Activated CD8-positive, alpha-beta memory T cell treated with anti-CD3 and anti-CD28 coated beads, Interleukin-2, amount 50 U/mL, for 4 hours (primary cell): Measurements from ENCODE around the gene LBX2.

ENCODE experiments used
- DNase-seq: peaks from one replicate; pipeline ENCODE4 v3.0.0-alpha.2; 2020

LBX2 gene

DNA sequence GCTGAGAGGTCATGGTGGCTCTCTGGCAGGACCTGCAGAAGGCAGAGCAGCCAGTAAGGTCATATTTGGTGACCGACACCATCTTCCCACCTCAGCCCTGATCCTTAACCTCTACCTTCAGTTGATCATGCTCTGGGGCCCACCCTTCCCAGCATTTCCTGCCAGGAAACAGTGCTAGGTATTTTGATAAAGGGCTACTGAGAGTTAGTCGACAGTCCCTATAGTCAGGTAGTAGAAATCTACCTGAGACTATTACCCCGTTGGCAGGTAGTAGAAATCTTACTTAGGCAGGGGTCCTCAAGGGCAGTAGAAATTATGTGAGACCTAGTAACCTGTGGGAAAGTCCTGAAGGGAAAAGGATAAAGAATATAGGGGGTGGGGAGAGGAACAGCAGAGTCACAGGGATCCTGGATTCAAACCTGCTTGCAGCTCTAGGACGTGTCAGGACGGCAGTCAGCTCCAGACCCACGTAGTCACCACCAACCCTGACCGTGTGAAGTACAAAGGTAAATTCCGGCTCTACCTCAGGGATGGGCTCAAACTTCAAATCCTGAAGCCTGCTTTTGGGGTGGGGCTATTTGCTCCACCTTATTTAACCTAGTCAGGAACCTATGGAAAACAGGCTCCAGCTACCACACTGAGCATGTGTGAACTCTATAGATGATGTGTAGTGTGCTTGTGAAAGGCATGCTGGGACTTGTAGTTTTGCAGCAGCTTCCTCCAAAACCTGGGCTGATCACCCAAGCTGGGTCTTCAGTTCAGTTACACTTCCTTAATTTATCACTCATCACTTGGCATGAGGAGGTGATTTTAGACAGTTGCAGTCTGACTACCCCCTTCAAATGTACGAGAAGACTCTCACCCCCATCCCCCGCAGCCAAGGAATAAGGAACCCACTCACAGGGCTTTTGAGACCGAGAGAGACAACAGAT is 26.6 kb upstream of the LBX2 start, which contains the start of gene DQX1:
Gene DQX1, minus strand, starts transcription at position 515 of the 932 bp plus-strand sequence. Its CDS starts 502 bp downstream, at position 13.
- no peak for DNase-seq

DNA sequence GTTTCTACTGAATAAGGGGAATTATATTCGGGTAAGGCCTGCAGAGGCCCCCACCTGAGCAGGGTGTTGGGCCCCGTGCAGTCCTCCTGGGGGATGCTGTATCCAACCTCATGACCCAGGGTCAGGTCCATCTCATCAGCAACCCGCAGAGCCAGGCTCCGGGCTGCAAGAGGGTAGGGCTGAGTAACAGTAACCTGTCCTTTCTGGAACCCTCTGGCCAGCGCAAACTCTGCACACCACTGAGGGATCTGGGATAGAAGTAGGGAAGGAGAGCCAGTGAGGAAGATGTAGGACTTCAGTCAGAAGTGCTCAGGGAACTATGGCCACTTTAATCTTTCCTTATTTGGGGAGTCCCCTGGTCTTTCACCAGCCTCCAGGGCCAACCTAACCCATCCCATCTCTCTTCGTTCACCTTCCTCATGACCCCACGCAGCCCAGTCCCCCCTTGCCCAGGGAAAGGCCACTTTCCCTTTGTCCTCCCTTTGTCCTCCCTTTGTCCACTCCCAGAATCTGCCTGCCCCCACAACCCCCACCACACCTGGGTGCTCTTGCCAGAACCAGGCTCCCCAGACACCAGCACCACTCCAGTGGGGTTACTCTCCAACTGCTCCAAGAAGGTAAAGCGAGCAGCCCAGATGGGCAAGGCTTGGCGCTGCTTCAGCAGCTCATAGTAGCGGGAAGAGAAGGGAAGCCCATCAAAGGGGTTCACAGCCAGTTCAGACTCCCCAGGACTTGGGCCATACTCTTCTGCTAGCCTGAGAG is 25.7 kb upstream of the LBX2 start:
- no peak for DNase-seq

DNA sequence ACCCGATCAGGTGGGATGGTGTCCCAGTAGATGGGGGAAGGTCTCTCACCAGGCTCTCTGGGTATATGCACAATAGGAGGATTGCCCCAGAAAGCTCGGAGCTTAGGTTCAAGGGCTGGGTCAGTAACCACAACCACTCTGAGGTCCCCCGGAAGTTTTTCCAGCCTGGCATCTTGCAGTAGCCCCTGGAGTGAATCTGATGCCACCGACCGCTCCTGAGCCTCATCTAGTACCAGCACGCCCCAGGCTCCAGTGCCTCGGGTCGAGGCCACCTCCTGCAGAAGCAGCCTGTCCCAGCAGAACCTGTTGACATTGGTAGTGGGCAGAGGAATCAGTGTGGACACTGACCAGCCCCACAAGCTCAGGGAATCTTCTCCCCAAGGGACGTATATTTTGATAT is 24.6 kb upstream of the LBX2 start:
- no peak for DNase-seq

DNA sequence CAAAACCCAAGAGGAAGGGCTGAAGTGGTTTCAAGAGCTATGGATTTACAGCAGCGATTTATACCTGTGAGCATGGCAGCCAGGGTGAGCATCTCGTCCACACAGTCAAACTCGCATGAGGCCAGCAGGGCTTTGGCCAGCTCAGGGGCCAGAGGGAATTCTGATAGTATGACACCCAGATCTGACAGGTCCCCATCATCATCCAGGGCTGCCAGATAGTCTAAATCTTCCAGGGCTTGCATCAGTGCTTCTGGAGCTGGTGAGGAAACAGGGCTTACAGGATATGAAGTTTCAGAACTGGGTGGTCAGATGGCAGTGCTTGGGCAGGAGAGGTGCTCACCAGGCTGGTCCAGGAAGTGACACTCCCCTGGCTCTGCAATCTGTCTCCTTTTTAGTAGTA is 23.1 kb upstream of the LBX2 start:
- no peak for DNase-seq

DNA sequence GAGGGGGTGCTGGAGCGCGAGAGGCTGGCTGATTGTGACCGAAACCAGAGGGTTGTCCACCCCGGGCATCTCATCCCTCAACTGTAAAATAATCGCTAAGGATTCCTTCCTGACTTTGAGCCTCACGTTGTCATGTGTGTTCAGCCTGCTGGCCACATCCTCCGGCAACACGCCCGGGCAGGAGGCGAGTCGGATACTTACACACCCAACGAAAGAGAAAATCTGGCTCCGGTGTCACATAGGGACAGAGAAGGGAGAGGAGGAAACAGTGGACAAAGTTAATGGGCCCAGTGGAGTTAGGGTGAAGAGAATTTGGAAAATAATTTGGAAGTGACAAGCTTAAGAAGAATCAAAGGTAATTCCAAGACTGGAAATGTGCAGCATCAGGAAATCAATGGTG is 17.2 kb upstream of the LBX2 start:
- DNase-seq = no peak

DNA sequence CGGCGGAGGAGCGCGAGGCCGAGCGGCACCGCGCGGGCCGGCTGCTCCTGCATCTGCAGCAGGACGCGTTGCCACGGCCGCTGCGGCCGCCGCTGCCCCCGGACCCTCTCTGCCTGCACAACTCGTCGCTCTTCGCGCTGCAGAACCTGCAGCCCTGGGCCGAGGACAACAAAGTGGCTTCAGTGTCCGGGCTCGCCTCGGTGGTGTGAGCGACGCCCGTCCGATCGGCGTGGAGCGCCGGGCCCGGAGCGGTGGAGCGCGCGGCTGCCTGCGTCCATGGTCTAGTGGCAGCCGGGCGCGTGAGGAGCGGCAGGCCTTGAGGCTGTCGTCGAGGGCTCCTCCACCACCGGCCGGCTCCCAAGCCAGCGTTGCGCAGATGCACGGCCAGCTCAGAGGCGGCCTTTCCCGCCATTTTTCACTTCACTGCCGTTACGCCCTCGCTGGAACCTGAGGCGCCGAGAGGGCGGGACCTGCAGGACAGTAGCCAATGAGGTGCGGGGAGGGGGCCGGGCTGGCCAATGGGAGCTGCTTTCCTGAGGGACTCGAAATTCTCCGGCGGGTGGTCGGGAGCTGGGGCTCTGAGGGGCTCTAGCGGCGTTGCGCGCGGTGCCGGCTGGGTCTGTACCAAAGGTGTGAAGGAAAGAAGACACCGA is 16.7 kb upstream of the LBX2 start:
- DNase-seq = peak; percentile 78

DNA sequence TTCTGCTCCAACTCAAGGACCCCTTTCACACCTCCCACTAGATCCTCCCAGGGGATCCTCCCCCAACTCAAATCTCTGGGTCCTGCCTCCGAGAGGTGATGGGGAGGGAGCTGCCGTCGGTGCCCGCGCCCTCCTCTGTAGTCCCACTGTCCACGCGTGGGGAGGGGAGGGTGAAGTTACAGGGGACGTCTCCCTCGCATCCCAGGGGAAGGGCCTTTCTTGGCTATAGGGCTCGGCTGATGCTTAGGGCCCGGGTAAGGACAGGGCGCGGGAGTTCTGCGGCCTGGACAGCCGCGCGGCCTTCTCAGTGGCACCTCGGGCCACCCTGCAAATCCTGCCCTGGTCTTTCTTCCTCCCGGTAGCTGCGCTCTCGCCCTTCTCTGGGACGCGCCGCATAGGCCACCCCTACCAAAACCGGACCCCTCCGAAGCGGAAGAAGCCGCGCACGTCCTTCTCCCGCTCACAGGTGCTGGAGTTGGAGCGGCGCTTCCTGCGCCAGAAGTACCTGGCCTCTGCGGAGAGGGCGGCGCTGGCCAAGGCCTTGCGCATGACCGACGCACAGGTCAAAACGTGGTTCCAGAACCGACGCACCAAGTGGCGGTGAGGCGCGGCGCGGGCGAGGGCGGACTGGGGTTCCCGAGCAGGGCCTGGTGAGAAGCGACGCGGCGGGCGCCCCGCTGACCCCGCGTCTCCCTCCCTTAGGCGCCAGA is 16.0 kb upstream of the LBX2 start:
- DNase-seq = no peak

DNA sequence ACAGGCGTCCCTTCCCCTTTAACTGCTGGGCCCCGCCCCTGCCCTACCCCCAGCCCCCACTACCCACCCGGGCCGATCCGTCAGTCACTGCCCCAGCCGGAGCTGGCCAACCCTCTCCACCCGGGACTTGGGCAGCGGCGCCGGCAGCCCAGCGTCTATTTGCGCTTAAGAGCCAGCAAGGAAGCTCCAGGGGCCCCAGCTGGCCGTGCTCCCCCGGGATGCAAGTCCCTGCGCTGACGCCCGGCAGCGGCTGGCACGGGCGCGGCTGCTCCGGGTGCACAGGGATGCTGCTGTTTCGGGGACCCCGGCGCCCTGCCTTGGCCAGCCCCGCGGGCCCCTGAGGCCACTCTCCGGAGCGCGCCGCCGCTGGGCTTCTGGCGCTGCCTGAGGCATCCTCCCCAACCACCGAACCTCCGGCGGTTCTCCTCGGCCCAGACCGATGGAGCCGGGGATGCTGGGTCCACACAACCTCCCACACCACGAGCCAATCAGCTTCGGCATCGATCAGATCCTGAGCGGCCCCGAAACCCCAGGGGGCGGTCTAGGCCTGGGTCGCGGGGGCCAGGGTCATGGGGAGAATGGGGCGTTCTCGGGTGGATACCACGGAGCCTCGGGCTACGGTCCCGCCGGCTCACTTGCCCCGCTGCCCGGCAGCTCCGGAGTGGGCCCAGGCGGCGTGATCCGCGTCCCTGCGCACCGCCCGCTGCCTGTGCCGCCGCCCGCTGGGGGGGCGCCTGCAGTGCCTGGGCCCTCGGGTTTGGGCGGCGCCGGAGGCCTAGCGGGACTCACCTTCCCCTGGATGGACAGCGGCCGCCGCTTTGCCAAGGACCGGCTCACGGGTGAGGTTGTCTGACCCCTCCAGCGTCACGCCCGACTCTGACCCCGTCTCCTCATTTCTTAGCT is 15.2 kb upstream of the LBX2 start, which contains the start of gene TLX2:
Gene TLX2, plus strand, starts transcription at position 83 of the 903 bp plus-strand sequence. Its CDS starts 357 bp downstream, at position 440.
- DNase-seq = no peak

DNA sequence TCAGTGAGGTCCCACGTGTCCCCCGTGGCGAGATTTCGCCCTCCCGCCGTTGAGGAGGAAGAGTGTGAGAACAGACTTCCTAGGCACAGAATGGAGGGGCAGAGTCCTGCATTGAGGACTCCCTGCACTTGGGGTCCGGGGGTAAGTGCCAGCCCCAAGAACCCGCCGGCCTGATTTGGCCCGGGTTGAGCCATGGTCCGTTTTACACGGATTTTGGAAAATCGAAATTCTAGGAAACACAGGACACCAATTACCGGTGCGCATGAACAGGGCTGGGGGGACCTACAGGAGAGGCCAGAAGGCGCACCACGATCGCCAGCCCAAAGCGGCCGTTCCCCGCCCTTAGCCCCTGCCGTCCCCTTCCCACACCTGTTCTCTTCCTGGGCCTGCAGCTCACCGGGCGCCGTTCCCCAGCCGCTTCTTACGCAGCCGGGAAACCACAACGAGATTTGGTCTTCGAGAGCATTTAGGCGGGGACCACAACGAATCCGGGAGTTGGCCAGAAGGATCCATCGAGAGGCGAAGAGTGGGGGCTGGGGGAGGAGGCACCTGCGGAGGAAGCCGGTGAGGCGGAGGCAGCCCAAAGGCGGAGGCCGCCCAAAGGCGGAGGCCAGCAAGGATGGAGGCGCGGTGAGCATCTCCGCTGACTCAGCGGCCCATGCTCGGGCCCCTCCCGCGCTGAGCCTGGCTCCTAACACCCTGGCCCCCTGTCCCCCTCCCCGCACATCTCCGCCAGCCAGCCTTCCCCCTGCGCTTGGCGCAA is 14.4 kb upstream of the LBX2 start:
- DNase-seq = no peak

DNA sequence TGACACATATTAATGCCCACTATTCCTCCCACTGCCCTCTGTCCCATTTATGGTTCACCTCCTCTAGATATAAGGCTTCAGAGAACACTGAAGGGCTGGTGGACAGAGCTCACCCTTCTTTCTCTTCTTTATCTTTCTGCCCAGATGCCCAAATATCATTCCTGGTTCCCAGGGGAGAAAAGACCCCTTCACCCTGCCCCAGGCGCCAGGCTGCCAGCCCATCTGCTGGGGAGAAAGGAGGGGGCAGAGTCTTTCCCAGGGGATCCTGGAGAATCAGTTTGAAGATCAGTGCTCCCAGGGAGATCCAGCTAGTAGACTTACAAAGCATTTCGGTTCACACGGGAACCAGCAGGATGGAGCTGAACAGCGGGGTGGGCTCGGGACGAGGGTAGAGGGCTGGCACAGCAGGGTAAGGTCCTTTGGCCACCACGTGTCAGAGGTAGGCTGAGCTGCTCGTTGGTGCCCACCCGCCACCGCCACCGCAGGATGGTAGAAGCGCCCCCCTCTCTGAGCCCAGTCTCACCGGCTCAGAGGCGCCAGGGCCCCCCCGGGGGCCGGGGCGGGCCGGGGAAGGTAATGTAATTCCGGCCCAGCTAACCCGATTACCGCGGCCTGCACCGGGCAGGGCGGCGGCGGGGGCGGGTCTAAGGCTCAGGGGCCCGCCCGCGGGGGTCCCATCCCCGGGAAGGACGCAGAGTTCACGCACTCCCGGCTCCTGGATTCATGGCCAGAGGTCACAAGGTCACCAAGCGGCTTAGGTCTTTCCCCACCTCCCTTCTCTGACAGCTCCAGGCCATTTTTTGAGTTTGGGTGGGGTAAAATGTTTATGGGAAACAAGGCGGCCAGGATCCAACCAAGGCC is 13.6 kb upstream of the LBX2 start:
- no peak for DNase-seq

DNA sequence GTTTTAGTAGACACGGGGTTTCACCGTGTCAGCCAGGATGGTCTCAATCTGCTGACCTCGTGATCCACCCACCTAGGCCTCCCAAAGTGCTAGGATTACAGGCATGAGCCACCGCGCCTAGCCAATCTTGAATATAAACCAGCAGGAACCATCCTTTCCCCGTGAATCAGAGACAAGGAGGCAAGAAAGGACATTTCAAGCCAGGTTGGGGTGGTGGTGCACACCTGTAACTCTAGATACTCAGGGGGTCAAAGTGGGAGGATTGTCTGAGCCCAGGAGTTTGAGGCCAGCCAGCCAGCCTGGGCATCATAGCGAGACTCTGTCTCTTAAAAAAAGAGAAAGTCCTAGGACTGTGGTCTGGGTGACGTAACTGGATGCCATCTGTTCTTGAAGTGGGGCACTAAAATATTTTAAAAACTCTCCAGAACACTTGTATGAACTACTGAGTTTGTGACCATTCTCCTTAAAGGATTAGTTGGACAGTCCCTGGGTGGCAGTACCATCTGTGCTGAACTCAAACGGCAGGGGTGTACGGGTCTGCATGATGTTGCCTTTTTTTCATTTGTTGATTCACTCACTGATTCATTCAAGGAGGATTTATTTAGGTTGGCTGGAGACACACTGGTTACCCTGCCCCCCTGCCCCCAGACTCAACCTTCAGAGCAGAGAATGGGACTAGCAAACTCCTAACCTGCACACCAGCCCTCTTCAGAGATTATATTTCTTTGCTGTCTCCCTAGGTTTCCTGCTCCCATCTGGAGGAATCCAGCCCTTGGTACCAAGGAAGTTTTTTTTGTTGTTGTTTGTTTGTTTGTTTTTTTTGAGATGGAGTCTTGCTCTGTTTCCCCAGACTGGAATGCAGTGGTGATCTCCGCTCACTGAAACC is 11.9 kb upstream of the LBX2 start:
- no peak for DNase-seq

DNA sequence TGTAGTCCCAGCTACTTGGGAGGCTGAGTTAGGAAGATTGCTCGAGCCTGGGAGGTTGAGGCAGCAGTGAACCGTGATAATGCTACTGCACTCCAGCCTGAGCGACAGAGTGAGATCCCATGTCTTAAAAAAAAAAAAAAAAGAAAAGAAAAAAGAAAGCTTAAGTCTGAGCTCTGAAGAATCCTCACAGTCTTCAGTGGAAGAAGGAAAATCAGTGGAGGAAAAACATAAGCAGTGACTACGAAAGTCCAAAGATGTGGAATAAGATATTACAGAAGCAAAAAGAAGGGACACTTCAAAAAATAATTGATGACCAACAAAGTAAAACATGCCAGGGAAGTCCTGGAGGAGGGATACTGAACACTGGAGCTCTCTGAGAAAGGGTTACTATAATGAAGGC is 10.9 kb upstream of the LBX2 start:
- no peak for DNase-seq

DNA sequence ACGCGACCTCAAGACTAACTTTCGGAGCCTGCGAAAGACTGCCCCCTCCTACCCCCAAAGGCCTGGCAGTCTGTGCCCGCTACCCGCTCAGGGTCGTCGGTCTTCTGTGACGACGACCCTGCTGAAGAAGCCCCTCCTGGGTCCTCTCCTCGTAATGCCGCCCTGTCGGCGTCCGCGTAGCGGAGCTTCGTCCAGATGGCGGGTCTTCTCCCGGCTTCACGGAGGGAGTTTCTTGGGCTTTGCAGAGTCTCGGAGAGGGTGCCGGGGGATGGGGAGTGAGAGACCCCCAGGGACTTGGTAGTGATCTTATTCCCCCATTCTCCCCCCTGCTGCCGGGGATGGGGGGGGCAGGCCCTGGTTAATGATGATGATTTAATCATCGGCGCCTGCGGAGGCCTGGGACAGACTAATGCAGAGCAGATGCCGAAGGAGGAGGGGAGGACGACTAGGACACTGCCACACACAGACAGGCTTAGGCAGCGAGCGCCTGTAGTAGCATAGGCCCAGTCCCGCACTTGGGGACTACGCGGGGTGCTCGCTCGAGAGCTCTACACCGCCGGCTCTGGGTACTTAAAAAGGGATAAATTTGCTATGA is 8.6 kb upstream of the LBX2 start:
- peak; percentile 38 for DNase-seq

DNA sequence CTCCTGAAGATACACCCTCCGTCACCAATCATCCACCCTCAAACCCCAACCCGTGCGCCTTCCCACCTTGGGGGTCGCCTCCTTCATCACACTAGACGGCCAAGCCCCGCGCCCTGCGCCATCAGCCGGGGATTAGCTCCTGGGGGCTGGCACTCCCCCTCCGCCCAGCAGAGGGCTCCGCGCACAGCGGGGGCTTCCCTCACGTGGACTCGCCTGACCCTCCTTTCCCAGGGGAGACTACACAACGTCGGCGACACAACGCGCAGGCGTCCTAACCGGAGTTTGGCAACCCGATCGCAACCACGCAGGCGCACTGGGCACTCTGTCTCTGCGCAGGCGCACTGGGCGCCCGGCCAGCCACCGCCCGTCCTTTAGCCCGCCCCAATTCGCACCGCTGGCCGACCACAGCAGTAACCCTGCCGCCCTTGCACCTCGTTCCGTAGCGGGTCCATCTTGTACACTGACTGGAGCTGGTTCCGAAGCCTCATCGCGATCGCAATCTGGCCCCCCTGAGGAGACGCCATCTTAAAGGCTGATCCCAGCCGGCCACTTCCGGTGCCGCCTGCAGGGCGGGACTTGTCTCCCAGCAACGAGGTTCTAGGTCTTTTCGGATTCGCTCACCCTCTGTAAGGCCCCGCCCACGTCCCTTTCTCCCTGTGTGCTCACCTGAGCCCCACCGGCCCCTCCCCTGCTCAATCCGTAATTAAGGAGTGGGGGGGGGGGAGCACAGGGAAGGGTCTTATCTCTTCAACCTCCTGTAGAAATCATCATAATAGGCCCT is 7.9 kb upstream of the LBX2 start, which contains the start of gene PCGF1:
Gene PCGF1, minus strand, starts transcription at position 551 of the 781 bp plus-strand sequence. Its CDS starts 27 bp downstream, at position 524.
- DNase-seq = peak; percentile 100

DNA sequence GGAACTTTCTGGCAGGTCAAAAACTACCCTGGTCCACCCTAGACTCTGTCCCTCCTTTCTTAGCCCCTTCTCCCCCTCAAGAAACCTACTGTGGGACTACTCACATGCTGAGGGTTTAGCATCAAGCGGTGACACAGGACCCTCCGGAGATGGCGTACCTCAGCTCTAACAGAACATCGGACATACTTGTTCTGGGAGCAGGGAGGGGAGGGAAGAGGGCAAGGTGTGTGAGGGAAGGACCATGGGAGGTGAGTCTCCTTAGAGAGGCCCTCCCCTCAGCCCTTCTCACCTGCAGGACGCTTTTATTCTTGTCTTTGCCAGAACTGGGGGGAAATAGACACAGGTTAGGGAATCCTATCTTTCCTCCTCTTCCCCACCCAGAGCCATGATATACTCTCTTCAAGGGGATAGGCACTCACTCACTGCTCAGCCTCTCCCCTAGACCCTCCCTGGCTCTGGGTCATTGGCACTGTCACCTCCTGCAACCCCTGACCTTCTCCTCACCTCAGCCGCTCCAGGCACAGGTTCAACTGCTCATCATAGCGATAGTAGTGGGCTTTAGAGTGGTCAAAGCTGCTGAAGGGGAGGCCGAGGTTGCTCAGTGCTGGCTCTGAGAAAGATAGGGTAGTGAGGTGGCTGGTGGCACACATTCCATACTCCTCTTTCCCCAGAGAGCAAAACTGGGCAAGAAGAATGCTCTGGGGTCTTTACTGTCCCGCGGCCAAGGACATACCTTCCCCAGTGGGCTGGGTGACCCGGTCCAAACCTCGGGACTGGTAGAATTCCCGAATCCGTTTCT is 6.2 kb upstream of the LBX2 start:
- no peak for DNase-seq

DNA sequence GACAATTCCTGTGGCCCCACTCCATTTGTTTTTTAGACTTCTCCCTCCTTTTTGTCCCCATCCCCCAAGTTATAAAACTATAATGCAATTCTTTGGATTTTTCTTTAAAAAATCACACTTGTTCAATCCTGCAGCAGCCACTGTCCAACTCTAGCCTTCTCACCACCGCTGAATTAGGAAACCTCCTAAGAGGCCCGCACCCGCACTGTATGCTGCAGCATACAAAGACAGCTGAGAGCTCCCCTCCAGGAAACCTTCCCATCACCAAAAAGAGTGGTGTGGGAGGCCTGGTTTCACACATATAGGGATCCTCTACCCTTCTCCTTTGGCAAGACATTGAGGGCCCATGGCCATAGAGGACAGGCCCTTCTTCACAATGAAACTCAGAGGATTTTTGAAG is 5.2 kb upstream of the LBX2 start:
- no peak for DNase-seq
